Measurements from ENCODE around the gene BTBD16.

Gene BTBD16

GRCh38 chr10:122321960-122322359 is 50.9 kb downstream of the BTBD16 start:
- Histone ChIP-seq H3K27me3 (ENCODE audit: control insufficient read depth in 3 of 3, insufficient read depth in 3 of 3, low read depth in 1 of 3, low read length in 3 of 3) (peaks cover 0 to 5% (median 0%) of the 10 kb centered on the region in 3 experiments), H4K8ac (ENCODE audit: low read depth, low read length) (no peak overlapping the region), H3K4ac (ENCODE audit: low read length) (no peak overlapping the region), H3K9me3 (replicated peaks in 1 of 2; ENCODE audit: control insufficient read depth in 2 of 2, insufficient read depth in 1 of 2, low read depth in 1 of 2, low read length in 2 of 2) (peaks cover 0 to 6% of the 10 kb centered on the region in 2 donors), H3K4me1 (ENCODE audit: control insufficient read depth in 2 of 2, insufficient read depth in 1 of 2, low read depth in 1 of 2, low read length in 2 of 2) (peaks cover 1 to 2% of the 10 kb centered on the region in 2 donors), H2BK120ac (ENCODE audit: low read depth, low read length) (no peak overlapping the region), H3K79me1 (ENCODE audit: low read depth, low read length) (no peaks in the 10 kb centered on the region), H3K18ac (ENCODE audit: low read length) (no peak overlapping the region), H3K14ac (ENCODE audit: low read length) (no peak overlapping the region), H2BK15ac (ENCODE audit: low read length) (no peak overlapping the region), H3K9ac (ENCODE audit: low read depth, low read length, poor library complexity) (no peak overlapping the region), H4K91ac (ENCODE audit: low read depth, low read length, poor library complexity) (no peak overlapping the region), H2AFZ (ENCODE audit: low read length) (no peak overlapping the region), H3K4me2 (ENCODE audit: insufficient read depth, low read length, poor library complexity, severe bottlenecking) (no peak overlapping the region), H2AK5ac (ENCODE audit: low read depth, low read length) (no peak overlapping the region), H3K27ac (replicated peaks; ENCODE audit: low read length) (no peak overlapping the region), H2BK12ac (ENCODE audit: low read length) (no peak overlapping the region), H3K4me3 (ENCODE audit: low read length in 2 of 2) (no peak overlapping the region), H3K23ac (ENCODE audit: low read depth, low read length, poor library complexity) (no peak overlapping the region), H2BK5ac (ENCODE audit: low read length) (no peak overlapping the region), H3K36me3 (replicated peaks in 1 of 2; ENCODE audit: control insufficient read depth in 2 of 2, insufficient read depth in 2 of 2, low read length in 2 of 2) (no peaks in the 10 kb centered on the region)
- no peak for DNase-seq (ENCODE audit: low spot score)
- no CpG with 5 or more reads among the region's 4 CpGs for WGBS, 2 donors (ENCODE audit: extremely low coverage in 2 of 2, insufficient read length in 2 of 2, insufficient replicate concordance in 1 of 2)

- no peak overlapping the region for H3K18ac ChIP-seq (ENCODE audit: low read length)
- no peak overlapping the region for H3K4me2 ChIP-seq (ENCODE audit: insufficient read depth, low read length, poor library complexity, severe bottlenecking)
- no peak overlapping the region for H3K23ac ChIP-seq (ENCODE audit: low read depth, low read length, poor library complexity)
- H3K4me1 ChIP-seq (ENCODE audit: control insufficient read depth in 2 of 2, insufficient read depth in 1 of 2, low read depth in 1 of 2, low read length in 2 of 2) = peaks cover 1 to 2% of the 10 kb centered on the region in 2 donors
- no peak overlapping the region for H2BK120ac ChIP-seq (ENCODE audit: low read depth, low read length)
- H2AK5ac ChIP-seq (ENCODE audit: low read depth, low read length) = no peak overlapping the region
- no peak overlapping the region for H3K14ac ChIP-seq (ENCODE audit: low read length)
- H2BK5ac ChIP-seq (ENCODE audit: low read length) = no peak overlapping the region
- H2BK15ac ChIP-seq (ENCODE audit: low read length) = no peak overlapping the region
- peaks cover 0 to 5% (median 0%) of the 10 kb centered on the region in 3 experiments for H3K27me3 ChIP-seq (ENCODE audit: control insufficient read depth in 3 of 3, insufficient read depth in 3 of 3, low read depth in 1 of 3, low read length in 3 of 3)
- no CpG with 5 or more reads among the region's 1 CpG for WGBS, 2 donors (ENCODE audit: extremely low coverage in 2 of 2, insufficient read length in 2 of 2, insufficient replicate concordance in 1 of 2)
- peaks cover 0 to 6% of the 10 kb centered on the region in 2 donors for H3K9me3 ChIP-seq (replicated peaks in 1 of 2; ENCODE audit: control insufficient read depth in 2 of 2, insufficient read depth in 1 of 2, low read depth in 1 of 2, low read length in 2 of 2)
- no peak overlapping the region for H2BK12ac ChIP-seq (ENCODE audit: low read length)
- no peak overlapping the region for H3K9ac ChIP-seq (ENCODE audit: low read depth, low read length, poor library complexity)
- H3K79me1 ChIP-seq (ENCODE audit: low read depth, low read length) = no peaks in the 10 kb centered on the region
- no peak overlapping the region for H3K4ac ChIP-seq (ENCODE audit: low read length)
- no peaks in the 10 kb centered on the region for H3K36me3 ChIP-seq (replicated peaks in 1 of 2; ENCODE audit: control insufficient read depth in 2 of 2, insufficient read depth in 2 of 2, low read length in 2 of 2)
- no peak for DNase-seq (ENCODE audit: low spot score)
- no peak overlapping the region for H3K27ac ChIP-seq (replicated peaks; ENCODE audit: low read length)
- peak overlapping the region; percentile 54 for H2AFZ ChIP-seq (ENCODE audit: low read length)
- H4K8ac ChIP-seq (ENCODE audit: low read depth, low read length) = no peak overlapping the region
- no peak overlapping the region for H3K4me3 ChIP-seq (ENCODE audit: low read length in 2 of 2)
- H4K91ac ChIP-seq (ENCODE audit: low read depth, low read length, poor library complexity) = no peak overlapping the region
Measured at GRCh38 chr10:122323189-122323588, 52.1 kb downstream of the BTBD16 start.

- H3K18ac ChIP-seq (ENCODE audit: low read length) = no peak overlapping the region
- H2BK5ac ChIP-seq (ENCODE audit: low read length) = no peak overlapping the region
- H3K4me3 ChIP-seq (ENCODE audit: low read length in 2 of 2) = no peak overlapping the region
- H2BK15ac ChIP-seq (ENCODE audit: low read length) = peak overlapping the region; percentile 41
- H4K8ac ChIP-seq (ENCODE audit: low read depth, low read length) = no peak overlapping the region
- peak overlapping the region; percentile 42 for H2AK5ac ChIP-seq (ENCODE audit: low read depth, low read length)
- no peak overlapping the region for H3K23ac ChIP-seq (ENCODE audit: low read depth, low read length, poor library complexity)
- DNase-seq (ENCODE audit: low spot score) = no peak
- H4K91ac ChIP-seq (ENCODE audit: low read depth, low read length, poor library complexity) = no peak overlapping the region
- no peak overlapping the region for H3K9ac ChIP-seq (ENCODE audit: low read depth, low read length, poor library complexity)
- no peak overlapping the region for H2BK12ac ChIP-seq (ENCODE audit: low read length)
- H3K79me1 ChIP-seq (ENCODE audit: low read depth, low read length) = no peaks in the 10 kb centered on the region
- H2BK120ac ChIP-seq (ENCODE audit: low read depth, low read length) = no peak overlapping the region
- H3K14ac ChIP-seq (ENCODE audit: low read length) = no peak overlapping the region
- no peak overlapping the region for H2AFZ ChIP-seq (ENCODE audit: low read length)
- no peak overlapping the region for H3K4me2 ChIP-seq (ENCODE audit: insufficient read depth, low read length, poor library complexity, severe bottlenecking)
- H3K27me3 ChIP-seq (ENCODE audit: control insufficient read depth in 3 of 3, insufficient read depth in 3 of 3, low read depth in 1 of 3, low read length in 3 of 3) = peaks cover 0 to 5% (median 0%) of the 10 kb centered on the region in 3 experiments
- H3K4ac ChIP-seq (ENCODE audit: low read length) = no peak overlapping the region
- no CpG with 5 or more reads among the region's 5 CpGs for WGBS, 2 donors (ENCODE audit: extremely low coverage in 2 of 2, insufficient read length in 2 of 2, insufficient replicate concordance in 1 of 2)
- no peak overlapping the region for H3K27ac ChIP-seq (replicated peaks; ENCODE audit: low read length)
- H3K9me3 ChIP-seq (replicated peaks in 1 of 2; ENCODE audit: control insufficient read depth in 2 of 2, insufficient read depth in 1 of 2, low read depth in 1 of 2, low read length in 2 of 2) = peaks cover 0 to 6% of the 10 kb centered on the region in 2 donors
- no peaks in the 10 kb centered on the region for H3K36me3 ChIP-seq (replicated peaks in 1 of 2; ENCODE audit: control insufficient read depth in 2 of 2, insufficient read depth in 2 of 2, low read length in 2 of 2)
- peaks cover 1 to 2% of the 10 kb centered on the region in 2 donors for H3K4me1 ChIP-seq (ENCODE audit: control insufficient read depth in 2 of 2, insufficient read depth in 1 of 2, low read depth in 1 of 2, low read length in 2 of 2)
Measured at GRCh38 chr10:122323941-122324675, 53.0 kb downstream of the BTBD16 start.

DNA sequence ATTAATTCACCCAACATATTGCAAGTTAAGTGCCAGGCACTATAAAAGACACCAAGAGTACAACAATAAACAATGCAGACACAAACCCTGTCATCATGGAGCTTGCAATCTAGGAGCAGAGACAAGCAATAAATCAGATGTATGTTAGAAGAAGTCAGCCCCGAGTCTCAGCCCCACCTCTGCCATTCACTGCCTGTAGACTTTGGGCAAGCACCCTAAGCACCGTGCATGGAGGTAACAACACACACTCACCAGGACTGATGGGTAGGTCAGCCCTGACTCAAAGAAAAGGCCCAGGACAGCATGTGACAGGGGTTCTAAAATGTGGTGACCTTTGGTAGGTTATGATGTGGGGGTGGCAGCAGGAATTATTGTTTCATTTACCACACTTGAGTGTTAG is 54.1 kb downstream of the BTBD16 start:
- Histone ChIP-seq H3K36me3 (replicated peaks in 1 of 2; ENCODE audit: control insufficient read depth in 2 of 2, insufficient read depth in 2 of 2, low read length in 2 of 2) (no peaks in the 10 kb centered on the region), H3K27ac (replicated peaks; ENCODE audit: low read length) (no peak overlapping the region), H3K4me3 (ENCODE audit: low read length in 2 of 2) (no peak overlapping the region), H3K79me1 (ENCODE audit: low read depth, low read length) (no peaks in the 10 kb centered on the region), H2AFZ (ENCODE audit: low read length) (no peak overlapping the region), H2BK12ac (ENCODE audit: low read length) (no peak overlapping the region), H4K91ac (ENCODE audit: low read depth, low read length, poor library complexity) (no peak overlapping the region), H3K9ac (ENCODE audit: low read depth, low read length, poor library complexity) (no peak overlapping the region), H3K18ac (ENCODE audit: low read length) (no peak overlapping the region), H4K8ac (ENCODE audit: low read depth, low read length) (no peak overlapping the region), H2AK5ac (ENCODE audit: low read depth, low read length) (no peak overlapping the region), H3K4me1 (ENCODE audit: control insufficient read depth in 2 of 2, insufficient read depth in 1 of 2, low read depth in 1 of 2, low read length in 2 of 2) (peaks cover 1 to 2% of the 10 kb centered on the region in 2 donors), H2BK5ac (ENCODE audit: low read length) (no peak overlapping the region), H2BK15ac (ENCODE audit: low read length) (no peak overlapping the region), H3K4me2 (ENCODE audit: insufficient read depth, low read length, poor library complexity, severe bottlenecking) (no peak overlapping the region), H3K9me3 (replicated peaks in 1 of 2; ENCODE audit: control insufficient read depth in 2 of 2, insufficient read depth in 1 of 2, low read depth in 1 of 2, low read length in 2 of 2) (peaks cover 0 to 6% of the 10 kb centered on the region in 2 donors), H3K4ac (ENCODE audit: low read length) (no peak overlapping the region), H2BK120ac (ENCODE audit: low read depth, low read length) (no peak overlapping the region), H3K27me3 (ENCODE audit: control insufficient read depth in 3 of 3, insufficient read depth in 3 of 3, low read depth in 1 of 3, low read length in 3 of 3) (peaks cover 0 to 5% (median 0%) of the 10 kb centered on the region in 3 experiments), H3K14ac (ENCODE audit: low read length) (no peak overlapping the region), H3K23ac (ENCODE audit: low read depth, low read length, poor library complexity) (no peak overlapping the region)
- DNase-seq (ENCODE audit: low spot score) = no peak
- no CpG with 5 or more reads among the region's 2 CpGs for WGBS, 2 donors (ENCODE audit: extremely low coverage in 2 of 2, insufficient read length in 2 of 2, insufficient replicate concordance in 1 of 2)

Measured in neuronal stem cell (in vitro differentiated cells).